NCI-H187 treated with DMSO at 0.1 percent for 48 hours (cell line): ENCODE results near the gene MAP2K3.
"Not testable (repeated sequence)": the region's sequence is repeated elsewhere in the genome, so short reads cannot be mapped to it uniquely, and the experiment has no call there.

ENCODE experiments used
- DNase-seq: peaks from one replicate; lab custom pipeline; 2025; lab: John Stamatoyannopoulos, UW

The MAP2K3 gene

DNA sequence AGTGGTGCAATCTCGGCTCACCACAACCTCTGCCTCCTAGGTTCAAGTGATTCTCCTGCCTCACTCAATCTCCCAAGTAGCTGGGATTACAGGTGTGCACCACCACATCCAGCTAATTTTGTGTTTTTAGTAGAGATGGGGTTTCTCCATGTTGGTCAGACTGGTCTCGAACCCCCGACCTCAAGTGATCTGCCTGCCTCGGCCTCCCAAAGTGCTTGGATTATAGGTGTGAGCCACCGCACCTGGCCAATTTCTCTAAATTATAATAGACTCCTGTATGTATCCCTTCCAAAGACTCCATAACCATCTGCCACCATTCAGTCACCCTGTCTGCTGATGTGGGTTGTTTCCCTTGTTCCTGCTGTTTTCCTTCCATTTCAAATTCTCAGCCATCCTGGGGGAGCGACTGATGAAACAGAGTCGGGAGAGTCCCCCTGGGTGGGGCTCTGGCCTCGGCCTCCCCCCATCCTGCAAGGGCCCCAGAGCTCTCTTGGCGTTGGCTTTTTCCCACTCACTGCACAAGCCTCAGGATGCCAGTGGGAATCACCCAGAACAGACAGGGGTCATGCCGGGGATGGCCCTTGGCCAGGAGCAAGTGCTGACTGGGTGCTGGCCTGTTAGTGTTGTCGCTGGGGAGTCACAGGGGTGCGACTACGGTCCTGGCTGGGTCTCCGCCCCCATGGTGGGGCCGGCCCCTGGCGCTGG is 25.7 kb downstream of the MAP2K3 start:
- DNase-seq: not testable (repeated sequence)

DNA sequence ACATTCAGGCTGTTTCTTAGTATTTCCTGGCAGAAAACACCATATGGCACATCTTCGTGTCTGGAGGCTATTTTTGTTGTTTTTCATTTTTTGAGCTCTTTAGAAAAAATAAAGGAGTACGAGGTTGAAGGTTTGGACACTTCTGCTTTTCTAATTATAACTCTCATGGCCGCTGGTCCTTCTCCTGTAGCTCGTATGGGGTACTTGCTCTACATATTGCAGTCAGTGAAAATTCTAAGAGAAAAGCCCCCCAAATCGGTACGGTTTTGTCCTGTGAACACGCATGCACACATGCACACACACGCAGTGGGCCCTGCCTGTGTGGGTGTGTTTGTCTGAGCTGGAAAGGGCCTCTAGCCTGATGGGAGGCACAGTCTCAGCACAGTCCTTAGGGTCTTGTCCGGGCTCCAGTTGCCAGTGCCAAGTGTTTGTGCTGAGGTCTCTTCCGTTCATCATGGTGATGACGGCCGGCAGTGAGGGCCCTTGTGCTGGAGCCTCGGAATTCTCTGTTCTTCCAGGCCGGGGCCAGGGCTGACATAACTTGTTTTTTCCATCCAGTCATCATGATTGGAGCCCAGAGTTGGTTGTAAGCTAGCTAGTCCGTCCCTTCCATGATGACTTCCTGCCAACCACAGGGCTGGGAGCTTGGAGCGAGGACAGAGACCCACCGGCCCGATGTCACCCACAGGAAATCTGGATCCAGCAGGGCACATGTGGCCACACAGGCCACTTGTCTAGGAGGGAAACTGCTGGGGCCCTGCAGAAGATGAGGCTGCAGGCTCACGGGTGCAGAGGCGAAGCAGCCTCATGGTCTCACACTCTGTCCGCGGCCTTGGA is 26.5 kb downstream of the MAP2K3 start:
- DNase-seq: not testable (repeated sequence)

DNA sequence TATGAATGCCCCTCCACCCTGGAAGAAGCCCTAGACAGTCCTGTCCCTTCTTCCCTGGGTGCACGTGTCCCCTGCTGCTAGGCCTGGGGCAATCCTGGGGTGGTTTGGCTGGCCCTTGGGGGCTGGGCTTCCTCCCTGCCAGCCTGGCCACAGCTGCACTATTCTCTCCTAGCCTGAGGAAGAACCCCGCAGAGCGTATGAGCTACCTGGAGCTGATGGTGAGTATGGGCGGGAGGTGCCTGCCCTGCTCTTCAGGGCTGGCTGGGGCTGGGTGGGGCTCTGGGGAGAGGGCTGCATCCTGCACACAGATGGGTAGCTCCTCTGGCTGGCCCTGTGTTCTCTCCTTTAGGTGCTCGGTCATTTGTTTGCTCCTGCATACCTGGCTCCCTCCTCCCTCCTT is 28.8 kb downstream of the MAP2K3 start:
- no peak for DNase-seq

DNA sequence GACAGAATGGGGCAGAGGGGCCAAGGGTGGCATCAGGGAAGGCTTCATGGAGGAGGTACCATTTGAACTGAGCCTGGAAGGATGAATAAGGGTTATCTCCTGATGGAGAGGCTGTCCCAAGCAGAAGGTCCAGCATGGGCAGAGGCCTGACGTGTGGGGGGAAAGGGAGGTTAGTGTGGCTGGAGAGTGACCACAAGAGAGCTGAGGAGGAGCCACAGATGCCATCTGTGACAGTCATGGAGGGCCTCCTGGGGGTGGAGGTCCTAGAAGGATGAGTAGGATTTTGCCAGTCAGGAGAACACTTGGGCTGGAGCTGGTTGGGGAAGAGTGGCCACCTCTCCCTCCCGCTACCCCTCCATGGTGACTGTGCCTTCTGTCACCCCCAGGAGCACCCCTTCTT is 29.2 kb downstream of the MAP2K3 start:
- not testable (repeated sequence) for DNase-seq

DNA sequence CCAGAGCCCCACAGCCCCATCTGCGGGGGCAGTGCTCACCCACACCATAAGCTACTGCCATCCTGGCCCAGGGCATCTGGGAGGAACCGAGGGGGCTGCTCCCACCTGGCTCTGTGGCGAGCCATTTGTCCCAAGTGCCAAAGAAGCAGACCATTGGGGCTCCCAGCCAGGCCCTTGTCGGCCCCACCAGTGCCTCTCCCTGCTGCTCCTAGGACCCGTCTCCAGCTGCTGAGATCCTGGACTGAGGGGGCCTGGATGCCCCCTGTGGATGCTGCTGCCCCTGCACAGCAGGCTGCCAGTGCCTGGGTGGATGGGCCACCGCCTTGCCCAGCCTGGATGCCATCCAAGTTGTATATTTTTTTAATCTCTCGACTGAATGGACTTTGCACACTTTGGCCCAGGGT is 29.8 kb downstream of the MAP2K3 start:
- DNase-seq: not testable (repeated sequence)

DNA sequence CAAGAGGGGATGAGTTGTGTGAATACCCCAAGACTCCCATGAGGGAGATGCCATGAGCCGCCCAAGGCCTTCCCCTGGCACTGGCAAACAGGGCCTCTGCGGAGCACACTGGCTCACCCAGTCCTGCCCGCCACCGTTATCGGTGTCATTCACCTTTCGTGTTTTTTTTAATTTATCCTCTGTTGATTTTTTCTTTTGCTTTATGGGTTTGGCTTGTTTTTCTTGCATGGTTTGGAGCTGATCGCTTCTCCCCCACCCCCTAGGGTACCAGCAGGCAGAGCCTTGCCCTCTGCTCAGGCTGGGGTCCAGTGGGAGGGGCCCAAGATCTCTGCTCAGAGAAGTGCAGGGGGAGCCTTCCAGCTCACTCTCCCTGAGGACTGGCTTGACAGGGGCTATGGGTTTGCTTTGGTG is 30.2 kb downstream of the MAP2K3 start:
- DNase-seq: not testable (repeated sequence)

DNA sequence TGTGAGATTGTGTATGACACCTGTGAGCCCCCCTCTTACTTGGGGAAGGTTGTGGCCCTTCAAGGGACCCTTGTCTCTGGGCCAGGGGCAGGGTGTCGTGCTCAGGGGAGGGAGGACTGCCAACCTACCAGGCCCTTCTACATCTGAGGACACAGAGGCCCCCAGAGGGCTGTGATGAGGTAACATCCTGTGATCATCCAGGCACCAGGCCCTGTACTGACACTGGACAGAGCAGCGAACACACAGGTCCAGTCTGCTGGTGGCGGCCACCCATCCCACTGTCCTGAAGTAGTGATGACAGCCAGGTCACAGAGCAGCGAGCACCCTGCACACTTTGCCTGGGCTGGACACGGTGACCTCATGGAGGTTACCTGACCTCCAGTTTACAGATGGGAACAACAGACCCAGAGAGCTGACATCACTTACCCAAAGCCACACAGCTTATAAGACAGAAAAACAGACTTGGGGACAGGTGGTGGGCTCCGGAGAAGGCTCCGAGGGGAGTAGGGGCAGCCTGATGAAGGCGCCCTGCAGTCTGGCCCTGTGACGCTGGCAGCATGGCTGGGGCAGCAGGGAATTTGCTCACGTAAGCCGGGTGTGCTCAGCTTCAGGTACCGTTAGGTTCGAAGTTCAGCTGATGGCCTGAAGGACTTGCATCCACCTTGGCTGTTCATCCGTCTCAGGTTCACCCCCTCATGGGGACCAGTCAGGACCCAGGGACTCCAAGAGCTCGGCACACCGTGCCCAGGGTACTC is 30.9 kb downstream of the MAP2K3 start:
- not testable (repeated sequence) for DNase-seq

DNA sequence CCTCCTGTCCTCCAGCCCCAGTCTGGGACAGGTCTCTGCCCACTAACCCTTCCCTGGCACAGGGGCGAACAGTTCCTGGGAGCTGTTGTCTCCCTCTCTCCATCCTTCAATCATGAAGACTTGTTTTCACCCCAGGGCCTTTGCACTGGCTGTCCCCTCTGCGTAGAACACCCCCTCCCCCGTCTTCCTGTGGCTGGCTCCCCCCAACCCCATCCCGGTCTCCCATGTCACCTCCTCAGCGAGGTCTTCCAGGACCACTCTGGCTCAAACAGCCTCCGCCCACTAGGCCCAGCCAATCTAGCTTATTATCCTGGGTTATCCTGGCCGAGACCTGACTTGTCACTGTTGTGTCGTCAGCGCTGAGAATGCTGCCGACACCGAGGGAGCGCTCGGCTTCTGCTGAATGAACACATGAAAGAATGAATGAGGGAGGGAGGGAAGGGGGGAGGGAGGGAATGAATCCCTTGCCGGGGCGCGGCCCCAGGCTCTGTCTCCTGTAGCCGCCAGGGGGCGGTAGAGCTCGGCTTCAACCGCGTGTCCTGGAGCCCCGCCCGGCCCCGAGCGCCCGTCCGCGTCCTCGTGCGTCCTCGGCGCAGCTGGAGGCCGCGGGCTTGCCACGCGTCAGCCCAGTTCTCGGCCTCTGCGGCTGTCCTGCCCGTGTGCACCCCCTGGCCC is 31.8 kb downstream of the MAP2K3 start:
- not testable (repeated sequence) for DNase-seq

DNA sequence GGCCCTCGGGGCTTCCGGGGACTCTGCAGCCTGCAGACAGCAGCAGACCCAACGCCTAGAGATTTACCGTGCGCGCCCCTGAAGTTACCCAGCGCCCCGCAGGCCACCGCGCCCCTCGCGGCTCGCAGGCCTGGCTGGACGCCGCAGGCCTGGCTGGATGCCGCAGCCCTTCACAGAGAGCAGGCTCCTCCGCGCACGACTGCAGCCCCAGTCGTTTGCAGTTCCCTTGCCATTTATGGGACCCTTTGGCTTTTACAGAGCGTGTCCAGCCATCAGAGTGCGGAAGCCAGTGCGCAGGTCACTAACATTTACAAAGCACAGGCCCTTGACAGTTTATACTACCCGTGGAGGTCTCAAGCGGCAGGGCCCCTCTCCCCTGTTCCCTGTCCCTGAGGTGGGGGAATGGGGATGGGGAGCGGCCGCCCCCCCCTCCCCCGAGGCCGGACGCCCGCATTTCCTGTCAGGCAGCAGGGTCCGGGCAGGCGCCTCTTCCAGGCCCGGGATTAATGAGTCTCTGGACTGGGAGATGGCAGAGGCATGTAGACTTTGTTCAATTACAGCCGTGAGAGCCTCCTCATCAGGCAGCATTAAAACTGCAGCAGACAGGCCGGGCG is 32.5 kb downstream of the MAP2K3 start:
- not testable (repeated sequence) for DNase-seq

DNA sequence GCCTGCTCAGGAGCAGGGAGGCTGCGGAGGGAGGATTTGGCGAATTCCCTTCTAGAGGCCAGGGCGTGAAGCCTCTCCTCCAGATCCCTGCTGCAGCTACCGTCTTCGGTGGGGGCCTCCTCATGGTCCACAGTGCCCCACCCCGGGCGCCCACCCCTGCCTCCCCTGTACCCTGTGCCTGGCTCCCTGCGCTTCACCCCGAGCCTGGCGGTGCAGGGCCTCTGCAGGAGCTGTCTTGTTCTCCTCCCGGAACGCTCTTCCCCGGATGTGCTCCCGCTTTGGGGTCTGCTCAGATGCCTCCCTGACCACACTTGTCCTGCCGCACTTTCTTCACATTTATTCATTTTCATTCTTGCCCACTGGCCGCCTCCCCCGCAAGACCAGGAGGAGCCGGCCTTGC is 33.3 kb downstream of the MAP2K3 start:
- DNase-seq: not testable (repeated sequence)

DNA sequence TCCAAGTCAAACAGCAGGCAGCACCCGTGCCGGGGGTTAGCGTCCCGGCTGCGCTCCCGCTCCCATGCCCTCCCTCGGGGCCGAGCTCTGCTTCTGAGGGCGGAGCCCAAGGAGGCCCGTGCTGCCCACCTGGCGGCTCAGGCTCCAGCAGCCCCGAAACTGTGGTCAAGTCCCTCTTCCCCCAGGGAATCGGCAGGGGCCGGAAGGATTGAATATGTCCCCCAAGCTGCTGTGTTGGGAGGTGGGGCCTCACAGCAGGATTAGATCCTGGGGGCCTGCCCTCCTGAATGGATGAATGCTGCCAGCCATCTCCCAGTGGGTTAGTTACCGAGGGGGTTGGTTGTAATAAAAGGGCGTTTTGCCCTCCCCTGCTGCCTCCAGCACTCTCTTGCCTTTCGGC is 33.9 kb downstream of the MAP2K3 start:
- no peak for DNase-seq

DNA sequence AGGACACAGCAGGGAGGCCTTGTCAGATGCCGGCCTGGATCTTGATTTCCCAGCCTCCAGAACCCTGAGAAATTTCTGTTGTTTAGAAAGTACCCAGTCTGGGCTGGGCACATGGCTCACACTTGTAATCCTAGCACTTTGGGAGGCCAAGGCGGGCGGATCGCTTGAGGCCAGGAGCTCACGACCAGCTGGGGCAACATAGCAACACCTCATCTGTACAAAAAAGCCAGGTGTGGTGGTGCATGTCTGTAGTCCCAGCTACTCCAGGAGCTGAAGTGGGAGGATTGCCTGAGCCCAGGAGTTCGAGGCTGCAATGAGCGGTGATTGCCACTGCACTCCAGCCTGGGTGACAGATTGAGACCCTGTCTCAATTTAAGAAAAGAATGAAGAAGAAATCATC is 34.3 kb downstream of the MAP2K3 start:
- not testable (repeated sequence) for DNase-seq

DNA sequence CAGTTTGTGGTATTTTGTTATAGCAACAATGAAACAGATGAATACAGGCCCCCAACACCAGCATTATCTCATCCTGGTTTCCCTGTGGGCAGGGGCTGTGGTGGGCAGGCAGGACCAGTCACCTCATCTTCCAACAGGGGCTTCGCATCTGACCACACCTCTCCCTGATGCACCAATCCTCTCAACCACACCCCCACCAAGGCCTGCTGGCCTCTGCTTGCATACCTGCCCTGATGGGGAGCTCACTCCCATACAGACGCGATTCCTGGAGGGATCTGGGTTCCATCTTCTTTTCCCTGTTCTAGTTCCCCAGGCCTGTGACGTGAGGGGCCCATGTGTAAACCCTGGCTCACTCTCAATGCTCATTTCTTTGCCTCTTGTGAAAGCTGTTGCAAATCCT is 34.7 kb downstream of the MAP2K3 start:
- not testable (repeated sequence) for DNase-seq

DNA sequence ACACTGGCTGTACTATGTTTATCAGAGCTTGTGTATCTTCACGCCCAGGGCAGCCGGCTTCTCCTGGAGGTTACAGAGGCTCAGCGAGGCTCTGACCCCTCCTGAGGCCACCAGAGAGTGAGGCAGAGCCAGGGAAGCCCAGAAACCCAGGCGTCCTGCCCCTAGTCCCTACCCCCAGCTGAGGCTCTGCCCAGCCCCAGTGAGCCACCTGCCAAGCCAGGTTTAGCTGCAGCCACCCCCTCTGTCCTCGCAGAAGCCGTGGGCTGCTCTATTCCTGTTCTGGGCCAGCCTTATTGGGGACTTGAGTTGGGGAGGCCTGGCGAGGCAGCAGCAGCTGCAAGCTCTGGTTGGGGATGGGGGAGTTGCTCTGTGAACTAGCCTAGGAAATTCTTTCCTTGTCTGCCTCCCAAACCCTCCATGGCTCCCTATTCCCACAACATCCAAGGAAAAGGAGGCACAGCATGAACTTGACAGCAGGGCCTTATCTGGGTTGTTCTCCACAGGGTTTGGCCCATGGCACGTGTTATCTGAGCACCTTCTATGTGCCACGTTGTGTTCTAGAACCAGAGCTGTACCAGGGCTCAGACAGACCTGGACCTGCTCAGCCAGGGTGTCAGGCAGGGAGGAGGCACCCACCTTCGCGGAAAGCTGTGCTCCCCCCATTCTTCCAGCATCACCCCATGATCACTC is 35.3 kb downstream of the MAP2K3 start:
- DNase-seq: not testable (repeated sequence)

DNA sequence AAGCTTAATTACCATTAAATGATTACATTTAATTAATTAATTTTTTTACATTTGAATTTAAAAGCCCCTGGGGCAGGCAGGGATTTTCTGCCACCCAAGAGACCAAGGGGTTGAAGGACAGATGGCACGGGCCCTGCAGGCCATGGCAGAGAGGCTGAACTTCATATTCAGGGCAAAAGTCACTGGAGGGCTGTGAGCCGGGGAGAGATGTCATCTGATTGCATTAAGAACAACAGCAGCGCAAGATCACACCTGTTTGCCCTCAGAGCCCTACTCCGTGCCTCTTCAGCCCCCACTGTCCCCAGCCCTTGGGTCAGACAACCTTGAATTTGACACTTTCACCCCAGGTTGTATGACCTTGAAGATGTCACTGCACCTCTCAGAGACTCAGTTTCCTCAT is 35.9 kb downstream of the MAP2K3 start:
- not testable (repeated sequence) for DNase-seq

DNA sequence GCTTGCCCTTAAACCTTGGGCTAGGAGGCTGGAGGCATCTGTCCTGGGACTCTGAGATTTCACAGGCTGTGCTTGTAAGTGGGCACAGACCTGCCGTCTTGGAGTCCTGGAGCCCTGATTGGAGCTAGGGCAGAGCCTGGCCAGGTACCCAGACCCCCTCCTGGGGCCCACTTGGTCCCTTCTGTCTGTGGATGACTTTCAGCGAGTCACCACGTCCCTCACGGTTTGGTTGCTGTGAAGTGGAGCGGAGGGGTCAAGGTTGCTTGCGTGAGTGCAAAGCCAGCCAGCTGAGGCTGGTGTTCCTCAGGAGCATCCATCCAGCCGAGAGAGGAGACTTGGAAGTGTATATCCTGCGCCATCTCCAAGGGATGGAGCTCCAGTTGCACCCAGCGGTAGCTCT is 36.5 kb downstream of the MAP2K3 start:
- DNase-seq: not testable (repeated sequence)

DNA sequence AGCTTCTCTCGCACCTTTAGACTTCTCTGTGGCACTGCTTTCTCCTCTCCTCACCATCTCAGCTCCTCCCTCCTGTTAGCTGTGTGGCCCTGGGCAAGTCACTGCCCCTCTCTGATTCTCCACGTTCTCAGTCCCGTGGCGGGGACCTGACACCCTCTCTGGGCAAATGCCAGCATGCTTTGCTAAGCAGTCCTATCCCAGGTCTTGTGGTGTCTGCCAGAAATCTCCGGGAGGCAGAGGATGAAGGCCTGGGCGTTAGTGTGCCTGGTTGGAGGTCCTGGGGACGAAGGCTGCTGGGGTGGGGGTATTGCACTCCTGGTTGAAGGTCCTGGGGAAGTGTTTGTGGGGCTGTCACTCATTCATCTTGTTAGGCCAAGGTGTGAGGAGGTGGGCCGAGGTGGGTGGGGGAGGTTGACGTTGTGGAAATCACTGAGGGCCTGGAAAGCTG is 37.3 kb downstream of the MAP2K3 start:
- DNase-seq: not testable (repeated sequence)

DNA sequence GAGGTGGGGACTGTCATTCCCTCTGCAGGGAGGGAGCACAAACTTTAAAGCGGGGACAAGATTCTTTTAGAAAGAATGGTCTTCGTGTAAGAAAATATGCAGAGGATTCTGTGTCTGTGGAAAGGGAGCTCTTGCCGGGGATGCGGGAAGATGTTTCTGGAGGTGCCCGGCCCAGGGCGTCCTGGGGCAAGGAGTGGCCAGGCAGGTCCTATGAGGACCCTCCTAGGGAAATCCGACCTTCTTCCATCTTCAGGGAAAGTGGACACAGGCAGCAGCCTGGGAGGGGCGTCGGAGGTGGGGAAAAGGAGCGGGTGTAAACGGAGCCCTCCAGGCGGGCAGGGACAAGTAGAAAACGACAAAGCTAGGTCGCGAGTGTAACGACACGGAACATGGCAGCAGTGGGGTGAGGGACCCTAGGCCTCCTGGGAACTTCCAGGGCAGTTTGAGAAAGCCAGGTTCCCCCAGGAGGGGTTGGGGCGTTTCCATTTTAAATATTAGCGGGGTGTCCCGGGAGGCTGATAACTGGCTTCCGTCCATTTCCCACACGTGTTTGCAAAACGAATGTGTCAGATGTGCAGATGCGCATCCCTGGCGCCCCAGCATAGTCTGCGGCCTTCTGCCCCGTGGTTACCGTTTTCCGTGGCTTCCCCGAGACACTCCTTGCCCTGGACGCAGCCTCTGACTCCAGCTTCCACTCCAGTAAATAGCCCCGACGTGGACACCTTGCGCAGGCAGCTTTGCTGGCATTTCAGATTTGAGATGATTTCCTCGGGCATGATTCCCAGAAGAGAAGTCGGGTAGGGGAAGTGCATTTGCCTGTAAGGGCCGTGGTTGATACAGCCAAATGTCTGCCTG is 39.0 kb downstream of the MAP2K3 start:
- DNase-seq: not testable (repeated sequence)

DNA sequence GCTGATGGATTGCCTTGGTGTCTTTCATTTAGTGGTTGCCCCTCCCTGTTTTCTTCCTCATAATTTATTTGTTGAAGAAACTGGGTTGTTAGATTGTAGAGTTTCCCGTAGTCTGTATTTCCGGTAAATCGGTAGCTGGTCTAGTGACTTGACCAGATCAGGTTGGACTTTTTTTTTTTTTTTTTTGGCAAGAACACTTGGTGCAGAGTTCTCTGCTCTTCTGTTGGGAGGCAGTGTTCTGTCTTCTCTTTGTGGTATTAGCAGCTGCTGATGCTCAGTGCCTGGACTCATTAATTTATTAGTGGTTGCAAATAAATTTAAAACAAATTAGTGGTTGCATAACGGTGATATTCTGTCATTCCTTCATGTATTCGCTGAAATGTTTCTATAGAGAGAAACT is 40.2 kb downstream of the MAP2K3 start:
- not testable (repeated sequence) for DNase-seq

DNA sequence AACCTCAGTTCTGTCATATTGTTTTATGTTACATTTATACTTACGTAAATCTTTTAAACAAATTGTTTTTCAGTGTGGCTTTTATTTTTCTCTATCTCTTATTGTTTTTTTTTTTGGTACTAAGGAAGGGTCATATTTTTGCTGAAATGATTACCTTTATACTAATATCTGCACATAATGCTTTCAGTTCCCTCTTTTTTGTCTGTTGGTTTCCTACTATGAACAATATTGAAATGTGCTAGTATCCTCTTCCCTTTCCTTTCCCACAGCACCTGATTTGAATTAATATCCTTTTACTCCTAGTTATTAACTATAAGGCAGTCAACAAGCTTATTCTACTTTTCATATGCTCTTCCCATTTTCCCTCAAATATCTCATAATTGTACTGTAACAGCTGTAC is 43.4 kb downstream of the MAP2K3 start:
- not testable (repeated sequence) for DNase-seq
